ENCODE results near the gene KRTAP10-3.

KRTAP10-3 gene

GRCh38 chr21:44527156-44527982 lies 31.2 kb downstream of the KRTAP10-3 start:
- DNase-seq = no peak

GRCh38 chr21:44526096-44526997 lies 32.2 kb downstream of the KRTAP10-3 start:
- DNase-seq = no peak

- DNase-seq = no peak
These were observed 33.1 kb downstream of the KRTAP10-3 start for GRCh38 chr21:44525391-44526095.

- DNase-seq = no peak
These were observed 33.9 kb downstream of the KRTAP10-3 start for GRCh38 chr21:44524414-44525371.

GRCh38 chr21:44523567-44524413 lies 34.8 kb downstream of the KRTAP10-3 start:
- no peak for DNase-seq

GRCh38 chr21:44522753-44523204 lies 35.8 kb downstream of the KRTAP10-3 start:
- no peak for DNase-seq

GRCh38 chr21:44521928-44522752 lies 36.5 kb downstream of the KRTAP10-3 start:
- no peak for DNase-seq

GRCh38 chr21:44521301-44521927 lies 37.2 kb downstream of the KRTAP10-3 start:
- DNase-seq = no peak

- DNase-seq = no peak
These were observed 38.0 kb downstream of the KRTAP10-3 start for GRCh38 chr21:44520326-44521300.

GRCh38 chr21:44519346-44520325 lies 39.0 kb downstream of the KRTAP10-3 start:
- DNase-seq = no peak

GRCh38 chr21:44518686-44519085 lies 39.9 kb downstream of the KRTAP10-3 start:
- DNase-seq = no peak

GRCh38 chr21:44517175-44517899 lies 41.3 kb downstream of the KRTAP10-3 start:
- DNase-seq = no peak

- no peak for DNase-seq
These were observed 41.8 kb downstream of the KRTAP10-3 start for GRCh38 chr21:44516828-44517174.

GRCh38 chr21:44516342-44516741 lies 42.3 kb downstream of the KRTAP10-3 start:
- no peak for DNase-seq

- no peak for DNase-seq
These were observed 43.0 kb downstream of the KRTAP10-3 start for GRCh38 chr21:44515359-44516165.
